ENCODE measurements around the gene BRMS1L. TPM values are rescaled to one million over a fixed set of nuclear protein-coding genes. Genes with fewer than 3 reads are reported as not detected.

Gene BRMS1L
- total and polyA plus RNA-seq, 2 of the 4 experiments (the other 2 are of a cell fraction) = 1.8 to 6.2 TPM

DNA sequence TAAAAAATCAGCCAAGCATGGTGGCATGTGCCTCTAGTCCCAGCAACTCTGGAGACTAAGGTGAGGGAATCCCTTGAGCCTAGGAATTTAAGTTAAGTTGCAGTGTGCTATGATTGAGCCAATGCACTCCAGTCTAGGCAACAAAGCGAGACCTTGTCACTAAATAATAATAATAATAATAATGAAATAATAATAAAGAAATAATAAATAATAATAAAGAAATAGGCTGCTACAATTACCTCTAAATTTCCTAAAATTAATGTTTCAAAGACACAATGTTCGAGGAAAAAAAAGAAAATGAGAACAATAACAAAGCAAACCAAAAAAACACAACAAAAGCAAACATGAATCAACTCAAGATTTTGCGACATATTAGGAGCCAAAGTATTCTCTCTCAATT lies 46.8 kb upstream of the BRMS1L start:
- Histone ChIP-seq H4K8ac (ENCODE audit: low read depth in 2 of 2, low read length in 2 of 2) (no peak overlapping the region), H3K4me3 (ENCODE audit: insufficient read depth, low read depth, low read length) (no peak overlapping the region), H3K27me3 (ENCODE audit: control insufficient read depth, insufficient read depth, low read length) (no peaks in the 10 kb centered on the region), H2AK9ac (replicated peaks; ENCODE audit: low read depth, low read length, poor library complexity) (no peak overlapping the region), H3K79me1 (ENCODE audit: low read depth in 1 of 2, low read length in 2 of 2) (peaks cover 0 to 20% of the 10 kb centered on the region in 2 experiments), H3K14ac (replicated peaks; ENCODE audit: low read depth, low read length) (no peak overlapping the region), H2BK120ac (ENCODE audit: low read depth, low read length) (no peak overlapping the region), H3K9me3 (ENCODE audit: control insufficient read depth, insufficient read depth, low read length) (peaks cover 2% of the 10 kb centered on the region; the same call in 1 of the 2 replicates), H3K27ac (ENCODE audit: insufficient read depth, low read length) (no peak overlapping the region), H3K9ac (ENCODE audit: low read depth, low read length) (no peak overlapping the region), H2AFZ (replicated peaks; ENCODE audit: low read length, poor library complexity) (no peak overlapping the region), H2BK20ac (ENCODE audit: low read depth, low read length) (no peak overlapping the region), H2AK5ac (ENCODE audit: low read depth, low read length) (no peak overlapping the region), H2BK5ac (ENCODE audit: low read depth, low read length, poor library complexity, severe bottlenecking) (no peak overlapping the region), H3K4me2 (ENCODE audit: low read depth, low read length) (no peak overlapping the region), H3K23ac (ENCODE audit: low read depth, low read length) (no peak overlapping the region), H4K5ac (ENCODE audit: low read depth, low read length) (no peak overlapping the region), H3K18ac (ENCODE audit: low read depth, low read length) (no peak overlapping the region), H3K4me1 (ENCODE audit: control insufficient read depth, insufficient read depth, low read length) (peaks cover under 1% of the 10 kb centered on the region; the same call in 1 of the 2 replicates), H3K56ac (ENCODE audit: extremely low read depth, insufficient read depth, low read length) (no peak overlapping the region), H4K20me1 (ENCODE audit: insufficient read depth, low read length) (peaks cover 14% of the 10 kb centered on the region; the same call in 1 of the 2 replicates), H3K4ac (ENCODE audit: low read depth, low read length) (no peak overlapping the region), H2BK15ac (ENCODE audit: low read depth, low read length) (no peak overlapping the region), H3K9me1 (ENCODE audit: insufficient read depth, low read length) (no peaks in the 10 kb centered on the region), H4K91ac (ENCODE audit: insufficient read depth, low read depth, low read length) (no peak overlapping the region), H3K36me3 (ENCODE audit: control insufficient read depth, insufficient read depth, low read length) (no peaks in the 10 kb centered on the region)
- POLR2A ChIA-PET (ENCODE audit: unreplicated experiment) = no interaction called here
- CTCF ChIA-PET = no interaction called here
- in situ Hi-C loops (cut with MboI; ENCODE audit: low sequenced_read_pairs) (no loop called here), intact Hi-C loops (cut with micrococcal nuclease) (no loop called here), dilution Hi-C loops (cut with HindIII; ENCODE audit: low sequenced_read_pairs, unreplicated experiment) (no loop called here)
- ATAC-seq (ENCODE audit: low read depth) (no peak), DNase-seq (no peak)
- no CpG with 5 or more reads among the region's 3 CpGs for WGBS, 2 experiments (ENCODE audit: extremely low coverage in 2 of 2, insufficient read length in 1 of 2)
- TF ChIP-seq MAZ (IDR thresholded peaks at IDR 0.05; ENCODE audit: borderline replicate concordance, low read depth, low read length) = no peak
- TF ChIP-seq POLR2A (IDR thresholded peaks at IDR 0.05; ENCODE audit: low read depth, low read length) = no peak
- TF ChIP-seq SMC3 (IDR thresholded peaks at IDR 0.05; ENCODE audit: low read depth, low read length) = no peak
- no peak for TF ChIP-seq RCOR1 (IDR thresholded peaks at IDR 0.05; ENCODE audit: insufficient replicate concordance, low read length)
- TF ChIP-seq, protein P1, sequence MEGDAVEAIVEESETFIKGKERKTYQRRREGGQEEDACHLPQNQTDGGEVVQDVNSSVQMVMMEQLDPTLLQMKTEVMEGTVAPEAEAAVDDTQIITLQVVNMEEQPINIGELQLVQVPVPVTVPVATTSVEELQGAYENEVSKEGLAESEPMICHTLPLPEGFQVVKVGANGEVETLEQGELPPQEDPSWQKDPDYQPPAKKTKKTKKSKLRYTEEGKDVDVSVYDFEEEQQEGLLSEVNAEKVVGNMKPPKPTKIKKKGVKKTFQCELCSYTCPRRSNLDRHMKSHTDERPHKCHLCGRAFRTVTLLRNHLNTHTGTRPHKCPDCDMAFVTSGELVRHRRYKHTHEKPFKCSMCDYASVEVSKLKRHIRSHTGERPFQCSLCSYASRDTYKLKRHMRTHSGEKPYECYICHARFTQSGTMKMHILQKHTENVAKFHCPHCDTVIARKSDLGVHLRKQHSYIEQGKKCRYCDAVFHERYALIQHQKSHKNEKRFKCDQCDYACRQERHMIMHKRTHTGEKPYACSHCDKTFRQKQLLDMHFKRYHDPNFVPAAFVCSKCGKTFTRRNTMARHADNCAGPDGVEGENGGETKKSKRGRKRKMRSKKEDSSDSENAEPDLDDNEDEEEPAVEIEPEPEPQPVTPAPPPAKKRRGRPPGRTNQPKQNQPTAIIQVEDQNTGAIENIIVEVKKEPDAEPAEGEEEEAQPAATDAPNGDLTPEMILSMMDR (conservative IDR thresholded peaks at IDR 0.05; ENCODE audit: low read depth, low read length) = no peak
- TF ChIP-seq, protein P2, sequence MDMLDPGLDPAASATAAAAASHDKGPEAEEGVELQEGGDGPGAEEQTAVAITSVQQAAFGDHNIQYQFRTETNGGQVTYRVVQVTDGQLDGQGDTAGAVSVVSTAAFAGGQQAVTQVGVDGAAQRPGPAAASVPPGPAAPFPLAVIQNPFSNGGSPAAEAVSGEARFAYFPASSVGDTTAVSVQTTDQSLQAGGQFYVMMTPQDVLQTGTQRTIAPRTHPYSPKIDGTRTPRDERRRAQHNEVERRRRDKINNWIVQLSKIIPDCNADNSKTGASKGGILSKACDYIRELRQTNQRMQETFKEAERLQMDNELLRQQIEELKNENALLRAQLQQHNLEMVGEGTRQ (IDR thresholded peaks at IDR 0.05; ENCODE audit: low read depth, low read length) = no peak
- TF ChIP-seq FOS (IDR thresholded peaks at IDR 0.05; ENCODE audit: low read depth, low read length) = no peak
- no peak for TF ChIP-seq NFE2L2 (IDR thresholded peaks at IDR 0.05; ENCODE audit: low read depth, low read length)
- no TSS peak for BruUV-seq (replicated peaks)

Data from IMR-90 (cell line).